ENCODE measurements around the gene PCDHA6.
"Not testable (repeated sequence)": the region's sequence is repeated elsewhere in the genome, so short reads cannot be mapped to it uniquely, and the experiment has no call there.

PCDHA6 gene

DNA sequence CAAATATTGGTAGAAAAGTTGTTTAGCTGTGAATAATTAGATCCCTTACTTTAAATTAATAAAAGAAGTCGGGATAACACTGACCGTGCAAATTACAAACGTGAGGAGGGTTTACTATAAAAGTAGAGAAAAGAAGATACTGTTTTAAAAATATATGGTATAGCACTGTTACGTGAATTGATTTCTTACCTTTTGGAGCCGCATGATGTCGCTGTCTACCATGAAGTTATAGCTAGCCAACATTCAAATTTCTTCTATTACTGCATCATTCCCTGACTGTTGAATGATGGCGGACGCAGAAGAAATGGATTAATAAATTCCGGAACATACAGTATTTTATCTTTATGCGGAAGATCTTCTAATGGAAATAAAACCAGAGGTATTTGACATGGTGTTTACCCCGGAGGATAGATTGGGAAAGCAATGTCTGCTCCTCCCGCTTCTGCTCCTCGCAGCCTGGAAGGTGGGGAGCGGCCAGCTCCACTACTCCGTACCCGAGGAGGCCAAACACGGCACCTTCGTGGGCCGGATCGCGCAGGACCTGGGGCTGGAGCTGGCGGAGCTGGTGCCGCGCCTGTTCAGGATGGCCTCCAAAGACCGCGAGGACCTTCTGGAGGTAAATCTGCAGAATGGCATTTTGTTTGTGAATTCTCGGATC, at the start of gene PCDHA6:
TSS of gene PCDHA6 (plus strand) at position 257 of the 658 bp plus-strand sequence. CDS start at position 389, 132 bp downstream.
- no peak for DNase-seq (ENCODE audit: low spot score)

DNA sequence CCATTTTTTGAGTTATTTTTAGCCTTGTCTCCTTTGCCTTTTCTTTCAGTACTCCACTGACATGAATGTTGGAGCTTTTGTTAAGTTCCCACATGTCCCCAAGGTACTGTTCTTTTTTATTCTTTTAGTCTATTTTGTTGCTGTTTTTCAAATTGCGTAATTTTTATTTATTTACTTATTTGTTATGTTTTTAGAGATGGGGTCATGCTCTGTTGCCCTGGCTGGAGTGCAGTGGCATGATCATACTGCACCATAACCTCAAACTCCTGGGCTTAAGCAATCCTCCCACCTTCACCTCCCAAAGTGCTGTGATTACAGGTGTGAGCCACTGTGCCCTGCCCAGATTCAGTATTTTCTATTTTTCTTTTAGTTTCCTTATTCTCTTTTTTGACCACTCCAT, 47.2 kb upstream of the PCDHA6 start:
- no peak for DNase-seq (ENCODE audit: low spot score)

- no peak for DNase-seq (ENCODE audit: low spot score)
These were observed 41.7 kb upstream of the PCDHA6 start, which contains the start of gene PCDHA1 for GRCh38 chr5:140785905-140786686. TSS of gene PCDHA1 (plus strand) at chr5:140786140.

DNA sequence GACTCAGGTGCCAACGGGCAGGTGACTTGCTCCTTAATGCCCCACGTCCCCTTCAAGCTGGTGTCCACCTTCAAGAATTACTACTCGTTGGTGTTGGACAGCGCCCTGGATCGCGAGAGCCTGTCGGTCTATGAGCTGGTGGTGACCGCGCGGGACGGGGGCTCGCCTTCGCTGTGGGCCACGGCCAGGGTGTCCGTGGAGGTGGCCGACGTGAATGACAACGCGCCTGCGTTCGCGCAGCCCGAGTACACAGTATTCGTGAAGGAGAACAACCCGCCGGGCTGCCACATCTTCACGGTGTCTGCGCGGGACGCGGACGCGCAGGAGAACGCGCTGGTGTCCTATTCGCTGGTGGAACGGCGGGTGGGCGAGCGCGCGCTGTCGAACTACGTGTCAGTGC, 40.3 kb upstream of the PCDHA6 start:
- not testable (repeated sequence) for DNase-seq (ENCODE audit: low spot score)

- not testable (repeated sequence) for DNase-seq (ENCODE audit: low spot score)
These were observed 39.8 kb upstream of the PCDHA6 start for GRCh38 chr5:140787849-140788504.

DNA sequence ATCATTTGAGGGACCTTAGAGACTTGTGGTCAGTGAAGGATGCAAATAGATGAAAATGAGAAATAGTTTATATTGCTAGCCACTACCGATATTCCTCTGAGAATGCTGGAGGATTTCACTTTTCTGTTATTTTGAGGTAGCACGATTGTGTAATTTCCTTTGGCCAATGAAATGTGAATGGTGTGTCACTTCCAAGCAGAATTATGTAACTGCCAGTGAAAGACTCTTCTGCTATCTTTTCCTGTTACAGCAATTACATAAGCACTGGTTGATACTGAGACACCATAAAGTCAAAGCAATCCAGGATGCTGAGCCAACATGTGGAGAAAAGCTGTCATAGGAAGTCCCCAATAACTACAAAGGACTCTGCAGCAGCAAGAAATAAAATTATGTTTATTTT, 36.7 kb upstream of the PCDHA6 start:
- no peak for DNase-seq (ENCODE audit: low spot score)

DNA sequence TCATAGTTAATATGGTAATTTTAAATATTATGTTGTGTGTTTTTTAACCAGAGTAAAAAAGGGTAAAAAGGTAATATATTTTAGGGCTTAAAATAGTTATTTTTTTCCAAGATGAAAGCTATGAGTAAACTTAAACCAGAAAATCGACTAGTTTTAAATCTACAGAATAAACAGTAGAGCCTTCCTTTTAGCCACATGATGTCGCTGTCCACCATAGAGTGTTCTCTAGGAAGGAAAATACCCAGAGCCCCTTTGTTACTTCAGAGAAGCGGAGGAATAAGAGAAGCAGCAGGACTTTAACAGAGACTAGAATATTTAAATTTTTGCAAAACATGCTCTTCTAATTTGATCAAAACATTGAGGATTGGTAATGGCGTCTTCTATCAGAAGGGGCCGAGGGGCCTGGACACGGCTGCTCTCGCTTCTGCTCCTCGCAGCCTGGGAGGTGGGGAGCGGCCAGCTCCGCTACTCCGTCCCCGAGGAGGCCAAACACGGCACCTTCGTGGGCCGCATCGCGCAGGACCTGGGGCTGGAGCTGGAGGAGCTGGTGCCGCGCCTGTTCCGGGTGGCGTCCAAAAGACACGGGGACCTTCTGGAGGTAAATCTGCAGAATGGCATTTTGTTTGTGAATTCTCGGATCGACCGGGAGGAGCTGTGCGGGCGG, 33.0 kb upstream of the PCDHA6 start, which contains the start of gene PCDHA2:
TSS of gene PCDHA2 (plus strand) at position 258 of the 664 bp plus-strand sequence.
- DNase-seq (ENCODE audit: low spot score): no peak

GRCh38 chr5:140795259-140795641, 32.5 kb upstream of the PCDHA6 start:
- no peak for DNase-seq (ENCODE audit: low spot score)

- not testable (repeated sequence) for DNase-seq (ENCODE audit: low spot score)
These were observed 31.6 kb upstream of the PCDHA6 start for GRCh38 chr5:140796072-140796717.

DNA sequence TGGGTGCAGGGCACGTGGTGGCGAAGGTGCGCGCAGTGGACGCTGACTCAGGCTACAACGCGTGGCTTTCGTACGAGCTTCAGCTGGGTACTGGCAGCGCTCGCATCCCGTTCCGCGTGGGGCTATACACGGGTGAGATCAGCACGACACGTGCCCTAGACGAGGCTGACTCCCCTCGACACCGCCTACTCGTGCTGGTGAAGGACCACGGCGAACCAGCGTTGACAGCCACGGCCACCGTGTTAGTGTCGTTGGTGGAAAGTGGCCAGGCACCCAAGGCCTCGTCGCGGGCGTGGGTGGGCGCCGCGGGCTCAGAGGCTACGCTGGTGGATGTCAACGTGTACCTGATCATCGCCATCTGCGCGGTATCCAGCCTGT, 31.1 kb upstream of the PCDHA6 start:
- DNase-seq (ENCODE audit: low spot score): no peak

DNA sequence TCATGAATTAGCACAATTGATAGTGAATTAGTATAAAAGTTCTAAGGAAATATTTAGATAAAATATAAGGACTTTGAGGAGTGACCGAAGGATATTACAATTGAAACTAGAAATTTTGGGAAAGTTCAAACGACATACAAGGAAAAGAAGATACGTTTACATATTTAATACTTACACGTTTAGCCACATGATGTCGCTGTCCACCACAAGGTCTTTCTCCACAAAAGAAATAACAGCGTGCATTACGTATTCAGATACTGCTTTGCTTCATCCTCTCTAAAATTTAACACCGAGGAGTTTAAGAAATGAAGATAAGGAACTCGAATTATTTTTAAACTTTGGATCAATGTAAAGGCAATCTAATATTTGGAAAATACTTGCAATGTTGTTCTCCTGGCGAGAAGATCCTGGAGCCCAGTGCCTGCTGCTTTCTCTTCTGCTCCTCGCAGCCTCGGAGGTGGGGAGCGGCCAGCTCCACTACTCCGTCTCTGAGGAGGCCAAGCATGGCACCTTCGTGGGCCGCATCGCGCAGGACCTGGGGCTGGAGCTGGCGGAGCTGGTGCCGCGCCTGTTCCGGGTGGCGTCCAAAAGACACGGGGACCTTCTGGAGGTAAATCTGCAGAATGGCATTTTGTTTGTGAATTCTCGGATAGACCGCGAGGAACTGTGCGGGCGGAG, 26.8 kb upstream of the PCDHA6 start, which contains the start of gene PCDHA3:
TSS of gene PCDHA3 (plus strand) at position 242 of the 678 bp plus-strand sequence.
- no peak for DNase-seq (ENCODE audit: low spot score)

DNA sequence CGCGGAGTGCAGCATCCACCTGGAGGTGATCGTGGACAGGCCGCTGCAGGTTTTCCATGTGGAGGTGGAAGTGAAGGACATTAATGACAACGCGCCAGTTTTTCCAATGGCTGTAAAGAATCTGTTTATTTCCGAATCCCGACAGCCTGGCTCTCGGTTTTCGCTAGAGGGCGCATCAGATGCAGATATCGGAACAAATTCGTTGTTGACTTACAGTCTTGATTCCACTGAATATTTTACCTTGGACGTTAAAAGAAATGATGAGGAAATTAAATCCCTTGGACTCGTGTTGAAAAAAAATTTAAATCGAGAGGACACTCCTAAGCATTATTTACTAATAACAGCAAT, 26.3 kb upstream of the PCDHA6 start:
- DNase-seq (ENCODE audit: low spot score): no peak

DNA sequence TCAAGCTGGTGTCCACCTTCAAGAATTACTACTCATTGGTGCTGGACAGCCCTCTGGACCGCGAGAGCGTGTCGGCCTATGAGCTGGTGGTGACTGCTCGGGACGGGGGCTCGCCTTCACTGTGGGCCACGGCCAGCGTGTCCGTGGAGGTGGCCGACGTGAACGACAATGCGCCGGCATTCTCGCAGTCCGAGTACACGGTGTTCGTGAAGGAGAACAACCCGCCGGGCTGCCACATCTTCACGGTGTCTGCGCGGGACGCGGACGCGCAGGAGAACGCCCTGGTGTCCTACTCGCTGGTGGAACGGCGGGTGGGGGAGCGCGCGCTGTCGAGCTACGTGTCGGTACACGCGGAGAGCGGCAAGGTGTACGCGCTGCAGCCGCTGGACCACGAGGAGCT, 25.4 kb upstream of the PCDHA6 start:
- not testable (repeated sequence) for DNase-seq (ENCODE audit: low spot score)

GRCh38 chr5:140802781-140803271, 24.9 kb upstream of the PCDHA6 start:
- DNase-seq (ENCODE audit: low spot score): no peak

DNA sequence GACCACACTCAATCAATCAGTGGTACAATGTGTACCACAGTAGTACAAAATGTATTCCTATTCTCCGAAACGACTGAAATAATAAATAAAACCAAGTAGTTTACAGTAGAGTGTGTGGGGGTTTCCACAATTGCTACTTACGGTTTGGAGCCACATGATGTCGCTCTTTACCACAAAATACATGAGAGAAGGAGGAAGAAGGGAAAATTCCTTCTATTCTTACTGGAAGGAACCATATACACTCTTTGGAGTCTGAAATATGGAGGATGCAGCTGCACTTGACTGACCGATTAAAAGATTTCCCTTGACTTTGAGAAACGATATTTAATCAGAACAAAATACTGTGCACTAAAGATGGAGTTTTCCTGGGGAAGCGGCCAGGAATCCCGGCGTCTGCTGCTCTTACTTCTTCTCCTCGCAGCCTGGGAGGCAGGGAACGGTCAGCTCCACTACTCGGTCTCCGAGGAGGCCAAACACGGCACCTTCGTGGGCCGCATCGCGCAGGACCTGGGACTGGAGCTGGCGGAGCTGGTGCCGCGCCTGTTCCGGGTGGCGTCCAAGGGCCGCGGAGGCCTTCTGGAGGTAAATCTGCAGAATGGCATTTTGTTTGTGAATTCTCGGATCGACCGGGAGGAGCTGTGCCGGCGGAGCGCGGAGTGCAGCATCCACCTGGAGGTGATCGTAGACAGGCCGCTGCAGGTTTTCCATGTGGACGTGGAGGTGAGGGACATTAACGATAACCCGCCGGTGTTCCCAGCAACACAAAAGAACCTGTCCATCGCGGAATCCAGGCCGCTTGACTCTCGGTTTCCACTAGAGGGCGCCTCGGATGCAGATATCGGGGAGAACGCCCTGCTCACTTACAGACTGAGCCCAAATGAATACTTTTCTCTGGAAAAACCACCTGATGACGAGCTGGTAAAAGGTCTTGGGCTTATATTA, 20.7 kb upstream of the PCDHA6 start, which contains the start of gene PCDHA4:
TSS of gene PCDHA4 (plus strand) at position 235 of the 942 bp plus-strand sequence.
- DNase-seq (ENCODE audit: low spot score): no peak

GRCh38 chr5:140808241-140808888, 19.4 kb upstream of the PCDHA6 start:
- not testable (repeated sequence) for DNase-seq (ENCODE audit: low spot score)

- DNase-seq (ENCODE audit: low spot score): no peak
These were observed 18.9 kb upstream of the PCDHA6 start for GRCh38 chr5:140808889-140809291.

DNA sequence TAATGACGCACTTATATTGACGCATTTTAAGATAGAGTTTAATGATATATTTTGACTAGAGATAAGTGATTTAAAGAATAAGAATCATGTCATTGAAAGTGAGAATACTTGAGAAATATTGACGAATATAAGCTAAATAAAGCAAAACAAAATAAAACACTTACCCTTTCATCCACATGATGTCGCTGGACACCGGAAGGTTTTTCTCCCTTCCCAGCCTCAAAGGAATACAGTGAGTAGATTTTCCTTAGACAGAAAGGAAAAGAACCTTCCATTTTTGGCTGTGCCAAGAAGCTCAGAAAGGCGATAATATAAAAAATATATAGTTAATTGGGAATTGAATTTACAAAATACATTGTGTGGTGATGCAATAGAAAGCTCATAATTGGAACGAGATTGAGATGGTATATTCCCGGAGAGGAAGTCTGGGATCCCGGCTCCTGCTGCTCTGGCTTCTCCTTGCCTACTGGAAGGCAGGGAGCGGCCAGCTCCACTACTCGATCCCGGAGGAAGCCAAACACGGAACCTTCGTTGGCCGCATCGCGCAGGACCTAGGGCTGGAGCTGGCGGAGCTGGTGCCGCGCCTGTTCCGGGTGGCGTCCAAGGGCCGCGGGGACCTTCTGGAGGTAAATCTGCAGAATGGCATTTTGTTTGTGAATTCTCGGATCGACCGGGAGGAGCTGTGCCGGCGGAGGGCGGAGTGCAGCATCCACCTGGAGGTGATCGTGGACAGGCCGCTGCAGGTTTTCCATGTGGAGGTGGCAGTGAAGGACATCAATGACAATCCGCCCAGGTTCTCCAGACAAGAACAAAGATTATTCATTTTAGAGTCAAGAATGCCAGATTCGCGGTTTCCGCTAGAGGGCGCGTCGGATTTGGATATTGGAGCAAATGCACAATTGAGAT, 6.1 kb upstream of the PCDHA6 start, which contains the start of gene PCDHA5:
TSS of gene PCDHA5 (plus strand) at position 239 of the 906 bp plus-strand sequence.
- no peak for DNase-seq (ENCODE audit: low spot score)
